HEK293T (cell line): Measurements from ENCODE around the gene KDM4C.

Experiments
- BHLHE40 ChIP-seq: fragments of 450-650 bp; IDR thresholded peaks from 2 replicates; pipeline ENCODE4 v1.6.1; 2016; ENCODE audit warnings: mild to moderate bottlenecking, moderate library complexity, borderline replicate concordance
- CTBP1 ChIP-seq: fragments of 450-650 bp; IDR thresholded peaks from 2 replicates; pipeline ENCODE4 v1.6.1; 2016; ENCODE audit warnings: borderline replicate concordance
- ELF4 ChIP-seq: fragments of 450-650 bp; IDR thresholded peaks from 2 replicates; pipeline ENCODE4 v1.6.1; 2017; ENCODE audit warnings: antibody characterized with exemption
- FOXA1 ChIP-seq: fragments of 450-650 bp; IDR thresholded peaks from 2 replicates; pipeline ENCODE4 v1.6.1; 2016; ENCODE audit warnings: mild to moderate bottlenecking
- PKNOX1 ChIP-seq: fragments of 450-650 bp; IDR thresholded peaks from 2 replicates; pipeline ENCODE4 v1.6.1; 2016
- ZNF384 ChIP-seq: fragments of 450-650 bp; IDR thresholded peaks from 2 replicates; pipeline ENCODE4 v1.6.1; 2016

- TF ChIP-seq PKNOX1, result no peak
- no peak for TF ChIP-seq BHLHE40
- TF ChIP-seq ELF4, result no peak
- no peak for TF ChIP-seq FOXA1
- TF ChIP-seq CTBP1, result no peak
- TF ChIP-seq ZNF384, result no peak
Observed at GRCh38 chr9:7097040-7097715, 339.4 kb downstream of the KDM4C start.
